ENCODE data around the gene PKD1L1. TPM values are rescaled to one million over a fixed set of nuclear protein-coding genes. Genes with fewer than 3 reads are reported as not detected.

Gene PKD1L1
- total and polyA plus RNA-seq, 8 donors = 0.13 to 0.67 (median 0.34) TPM

DNA sequence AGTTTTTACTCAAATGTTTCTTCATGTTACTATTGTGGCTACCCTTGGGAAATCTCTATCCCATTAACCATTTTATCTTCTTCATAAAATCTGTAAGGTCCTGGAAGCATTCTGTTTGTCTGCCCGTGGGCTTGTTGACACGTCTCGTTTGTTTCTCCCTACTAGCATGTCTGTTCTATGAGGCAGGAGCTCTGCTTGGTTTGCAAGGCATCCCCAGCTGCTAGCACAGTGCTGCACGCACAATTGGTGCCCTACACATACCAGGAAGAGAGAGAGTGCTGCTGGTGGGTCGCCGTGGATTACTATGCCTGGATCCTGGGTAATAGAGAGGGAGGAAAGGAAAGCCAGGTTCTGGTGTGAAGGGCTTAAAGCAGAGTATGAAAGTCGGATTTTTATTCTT, 200.2 kb downstream of the PKD1L1 start:
- intact Hi-C loops (cut with DNase I) = no loop called here
- Histone ChIP-seq H3K27ac (no peak overlapping the region), H3K36me3 (no peaks in the 10 kb centered on the region), H3K9me3 (no peaks in the 10 kb centered on the region), H3K4me1 (no peaks in the 10 kb centered on the region), H3K4me3 (no peak overlapping the region), H3K27me3 (no peaks in the 10 kb centered on the region)
- ATAC-seq (no peak), DNase-seq (no peak)
- TF ChIP-seq, protein P1, sequence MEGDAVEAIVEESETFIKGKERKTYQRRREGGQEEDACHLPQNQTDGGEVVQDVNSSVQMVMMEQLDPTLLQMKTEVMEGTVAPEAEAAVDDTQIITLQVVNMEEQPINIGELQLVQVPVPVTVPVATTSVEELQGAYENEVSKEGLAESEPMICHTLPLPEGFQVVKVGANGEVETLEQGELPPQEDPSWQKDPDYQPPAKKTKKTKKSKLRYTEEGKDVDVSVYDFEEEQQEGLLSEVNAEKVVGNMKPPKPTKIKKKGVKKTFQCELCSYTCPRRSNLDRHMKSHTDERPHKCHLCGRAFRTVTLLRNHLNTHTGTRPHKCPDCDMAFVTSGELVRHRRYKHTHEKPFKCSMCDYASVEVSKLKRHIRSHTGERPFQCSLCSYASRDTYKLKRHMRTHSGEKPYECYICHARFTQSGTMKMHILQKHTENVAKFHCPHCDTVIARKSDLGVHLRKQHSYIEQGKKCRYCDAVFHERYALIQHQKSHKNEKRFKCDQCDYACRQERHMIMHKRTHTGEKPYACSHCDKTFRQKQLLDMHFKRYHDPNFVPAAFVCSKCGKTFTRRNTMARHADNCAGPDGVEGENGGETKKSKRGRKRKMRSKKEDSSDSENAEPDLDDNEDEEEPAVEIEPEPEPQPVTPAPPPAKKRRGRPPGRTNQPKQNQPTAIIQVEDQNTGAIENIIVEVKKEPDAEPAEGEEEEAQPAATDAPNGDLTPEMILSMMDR (IDR thresholded peaks at IDR 0.05) = no peak

DNA sequence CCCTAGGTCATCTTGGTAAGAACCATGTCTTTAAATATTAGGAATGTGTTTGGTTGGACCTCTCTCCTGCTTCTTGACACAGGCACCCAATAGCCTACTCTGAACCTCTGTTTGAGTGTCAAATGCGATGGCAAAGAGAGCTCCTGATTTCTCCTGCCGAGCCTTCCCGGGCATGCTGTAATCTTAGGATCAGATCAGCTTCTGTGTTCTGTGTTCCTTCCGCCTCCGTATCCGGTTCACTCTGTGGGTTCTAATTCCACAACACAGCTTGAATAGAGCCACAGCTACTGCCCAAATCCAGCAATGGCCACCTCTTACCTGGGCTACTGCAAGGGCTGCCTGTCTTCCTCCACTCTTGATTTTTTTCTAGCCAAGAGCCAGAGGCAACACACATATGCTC, 201.1 kb downstream of the PKD1L1 start:
- H3K4me3 ChIP-seq = no peak overlapping the region
- no peaks in the 10 kb centered on the region for H3K4me1 ChIP-seq
- no peak for DNase-seq
- ATAC-seq = no peak
- intact Hi-C loops (cut with DNase I) = no loop called here
- no peaks in the 10 kb centered on the region for H3K9me3 ChIP-seq
- H3K27me3 ChIP-seq = no peaks in the 10 kb centered on the region
- H3K36me3 ChIP-seq = no peaks in the 10 kb centered on the region
- TF ChIP-seq, protein P1 (IDR thresholded peaks at IDR 0.05) = no peak
- no peak overlapping the region for H3K27ac ChIP-seq

DNA sequence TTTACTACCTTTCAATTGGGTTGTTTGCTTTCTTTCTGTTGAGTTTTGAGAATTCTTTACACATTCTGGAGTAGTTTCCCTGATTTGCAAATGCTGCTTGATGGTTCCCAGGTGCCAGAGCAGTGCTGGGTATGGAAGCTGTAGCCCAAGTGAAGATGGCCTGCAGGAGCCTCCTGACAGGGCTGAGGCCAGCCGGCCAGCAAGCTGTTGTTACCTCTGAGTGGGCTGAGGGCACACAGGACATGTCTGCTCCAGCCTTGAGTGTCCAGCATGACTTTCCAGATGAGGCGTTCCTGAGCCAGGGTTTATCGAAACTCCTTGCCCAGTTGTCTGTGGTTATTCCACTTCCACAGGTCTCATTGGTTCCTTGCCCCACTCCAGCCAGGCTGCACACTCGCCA, 201.8 kb downstream of the PKD1L1 start:
- H3K9me3 ChIP-seq = no peaks in the 10 kb centered on the region
- no peaks in the 10 kb centered on the region for H3K27me3 ChIP-seq
- no peaks in the 10 kb centered on the region for H3K4me1 ChIP-seq
- no peaks in the 10 kb centered on the region for H3K36me3 ChIP-seq
- ATAC-seq (no peak), DNase-seq (no peak)
- TF ChIP-seq, protein P1 (IDR thresholded peaks at IDR 0.05) = no peak
- no peak overlapping the region for H3K4me3 ChIP-seq
- H3K27ac ChIP-seq = no peak overlapping the region
- intact Hi-C loops (cut with DNase I) = no loop called here

DNA sequence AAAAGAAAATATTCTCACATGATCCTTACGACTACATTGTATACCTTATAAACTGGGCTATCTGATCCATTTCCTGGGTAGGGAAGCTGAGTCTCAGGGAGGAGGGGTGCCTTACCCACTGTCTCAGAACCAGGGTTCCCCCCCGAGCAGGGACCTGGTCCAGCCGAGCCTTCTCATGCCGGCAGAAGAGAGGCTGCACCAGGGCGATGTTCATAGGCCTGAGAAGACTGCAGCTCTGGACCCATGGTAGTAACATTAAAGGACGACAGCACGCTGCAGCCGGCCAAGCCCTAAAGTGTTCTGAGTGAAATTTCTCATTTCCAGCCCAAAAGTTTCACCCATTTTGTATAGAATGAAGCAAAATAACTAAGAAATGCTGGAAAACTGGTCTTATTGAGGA, 203.4 kb downstream of the PKD1L1 start:
- no peak overlapping the region for H3K27ac ChIP-seq
- H3K27me3 ChIP-seq = no peaks in the 10 kb centered on the region
- ATAC-seq (no peak), DNase-seq (no peak)
- intact Hi-C loops (cut with DNase I) = no loop called here
- no peaks in the 10 kb centered on the region for H3K36me3 ChIP-seq
- TF ChIP-seq, protein P1 (IDR thresholded peaks at IDR 0.05) = no peak
- H3K4me3 ChIP-seq = no peak overlapping the region
- H3K9me3 ChIP-seq = no peaks in the 10 kb centered on the region
- H3K4me1 ChIP-seq = no peaks in the 10 kb centered on the region

DNA sequence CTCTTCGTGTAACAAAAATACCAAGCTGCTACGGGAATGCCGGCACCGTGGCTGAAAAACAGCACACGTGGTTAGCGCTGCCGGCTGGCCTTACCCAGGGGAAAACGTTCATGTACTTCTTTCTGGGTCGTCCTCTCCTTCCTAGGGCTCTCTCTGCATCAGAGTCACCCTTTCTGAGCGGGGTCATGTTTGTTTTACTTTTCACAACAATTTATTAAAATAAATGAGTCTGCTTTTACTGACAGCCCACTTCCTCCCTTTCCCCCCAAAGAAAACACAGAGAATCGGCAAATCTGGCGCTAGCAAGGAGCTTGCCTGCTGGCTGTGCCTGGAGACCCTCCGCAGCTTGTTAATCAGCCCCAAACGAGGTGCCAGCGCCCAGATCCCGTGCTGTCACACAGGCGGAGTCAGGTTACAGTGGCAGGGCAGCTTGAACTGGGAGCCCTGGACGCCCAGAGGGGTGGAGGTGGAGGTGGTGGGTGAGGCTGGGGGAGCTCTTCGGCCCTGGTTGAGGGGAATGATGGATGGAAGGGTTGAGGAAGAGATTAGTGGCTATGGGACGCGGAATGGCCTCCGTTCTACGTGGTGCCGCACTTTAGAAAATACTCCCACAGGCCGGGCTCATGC, 204.2 kb downstream of the PKD1L1 start:
- Histone ChIP-seq H3K4me1 (no peaks in the 10 kb centered on the region), H3K36me3 (no peaks in the 10 kb centered on the region), H3K27me3 (no peaks in the 10 kb centered on the region), H3K9me3 (no peaks in the 10 kb centered on the region), H3K4me3 (no peak overlapping the region), H3K27ac (no peak overlapping the region)
- ATAC-seq (no peak), DNase-seq (no peak)
- intact Hi-C loops (cut with DNase I) = no loop called here
- TF ChIP-seq, protein P1 (IDR thresholded peaks at IDR 0.05) = no peak
